IPS DF 4.7 (cell line): Measurements from ENCODE around the gene SACM1L.
"Not testable (repeated sequence)": the region's sequence is repeated elsewhere in the genome, so short reads cannot be mapped to it uniquely, and the experiment has no call there.

Source experiments
- DNase-seq: peaks from one replicate; pipeline ENCODE4 v3.0.0-alpha.2; 2013; ENCODE audit warnings: low spot score; ENCODE audit errors: extremely low read depth

The SACM1L gene

GRCh38 chr3:45741742-45742460 lies 52.7 kb downstream of the SACM1L start:
- no peak for DNase-seq

DNA sequence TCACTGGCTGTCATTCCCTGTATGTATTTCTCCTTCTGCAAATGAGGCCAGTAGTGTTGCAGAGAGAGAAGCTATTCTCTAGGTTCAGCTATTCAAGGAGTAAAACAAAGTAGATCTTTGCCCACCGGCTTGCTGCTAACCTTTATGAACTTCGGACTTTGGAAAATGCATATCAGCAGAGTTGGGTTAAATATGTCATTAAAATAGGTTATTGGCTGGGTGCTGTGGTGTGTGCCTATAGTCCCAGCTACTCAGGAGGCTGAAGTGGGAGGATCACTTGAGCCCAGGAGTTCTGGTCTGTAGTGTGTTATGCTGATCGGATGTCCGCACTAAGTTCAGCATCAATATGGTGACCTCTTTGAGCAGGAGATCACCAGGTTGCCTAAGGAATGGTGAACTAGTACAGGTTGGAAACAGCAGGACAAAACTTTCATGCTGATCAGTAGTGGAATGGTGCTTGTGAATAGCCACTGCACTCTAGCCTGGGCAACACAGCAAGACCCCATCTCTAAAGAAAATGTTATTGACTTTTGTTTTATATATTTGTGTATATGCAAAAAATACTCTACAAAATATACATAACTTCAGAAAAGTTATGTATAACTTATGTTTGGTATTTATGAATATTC lies 53.4 kb downstream of the SACM1L start:
- DNase-seq: no peak

DNA sequence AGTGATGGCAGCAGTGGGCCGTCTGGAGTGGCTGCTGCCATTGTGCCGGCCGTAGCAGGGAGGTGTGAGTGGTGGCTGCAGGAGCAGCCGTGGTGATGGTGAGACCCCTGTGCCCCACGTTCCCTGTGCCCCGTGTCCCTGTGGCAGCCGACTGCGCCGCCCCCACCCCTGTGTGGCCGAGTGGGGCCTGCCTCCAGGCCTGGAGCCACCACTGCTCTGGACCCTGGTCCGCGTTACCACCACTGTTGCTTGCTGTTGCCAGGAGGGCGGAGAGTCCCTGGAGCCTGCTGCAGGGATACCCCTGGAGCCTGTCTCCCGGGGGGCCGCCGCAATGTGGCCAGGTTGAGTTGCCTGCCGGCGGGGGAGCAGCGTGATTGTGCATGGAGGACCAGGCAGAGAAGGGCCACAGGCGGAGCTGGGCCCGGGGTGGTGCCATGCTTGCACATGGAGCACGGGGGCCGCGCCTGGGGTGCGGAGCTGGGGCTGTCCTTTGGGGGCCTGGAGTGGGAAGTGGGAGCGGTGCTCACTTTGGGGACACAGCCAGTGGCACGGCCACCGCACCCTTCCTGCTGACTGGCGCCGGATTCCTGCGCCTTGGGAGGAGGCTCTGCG lies 57.1 kb downstream of the SACM1L start:
- DNase-seq: no peak

GRCh38 chr3:45746777-45747622 lies 57.8 kb downstream of the SACM1L start:
- no peak for DNase-seq

DNA sequence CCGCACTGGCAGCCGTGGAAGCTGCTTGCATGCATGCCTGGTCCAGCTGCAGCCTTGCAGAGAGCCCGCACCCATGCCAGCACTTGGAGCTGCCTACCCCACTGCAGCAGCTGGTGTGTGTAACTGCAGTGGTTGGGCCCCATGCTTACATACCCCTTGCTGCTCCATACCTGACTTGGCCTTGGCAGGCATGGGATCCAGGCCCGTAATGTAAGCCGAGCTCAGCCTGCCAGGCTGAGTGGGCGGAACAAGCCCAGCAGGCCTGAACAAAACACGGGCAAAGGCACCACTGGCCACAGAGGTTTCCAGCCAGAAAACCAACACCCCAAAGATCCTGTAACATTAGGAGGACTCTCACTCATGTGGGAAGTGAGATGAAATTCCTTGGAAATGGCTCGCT lies 58.9 kb downstream of the SACM1L start:
- no peak for DNase-seq

DNA sequence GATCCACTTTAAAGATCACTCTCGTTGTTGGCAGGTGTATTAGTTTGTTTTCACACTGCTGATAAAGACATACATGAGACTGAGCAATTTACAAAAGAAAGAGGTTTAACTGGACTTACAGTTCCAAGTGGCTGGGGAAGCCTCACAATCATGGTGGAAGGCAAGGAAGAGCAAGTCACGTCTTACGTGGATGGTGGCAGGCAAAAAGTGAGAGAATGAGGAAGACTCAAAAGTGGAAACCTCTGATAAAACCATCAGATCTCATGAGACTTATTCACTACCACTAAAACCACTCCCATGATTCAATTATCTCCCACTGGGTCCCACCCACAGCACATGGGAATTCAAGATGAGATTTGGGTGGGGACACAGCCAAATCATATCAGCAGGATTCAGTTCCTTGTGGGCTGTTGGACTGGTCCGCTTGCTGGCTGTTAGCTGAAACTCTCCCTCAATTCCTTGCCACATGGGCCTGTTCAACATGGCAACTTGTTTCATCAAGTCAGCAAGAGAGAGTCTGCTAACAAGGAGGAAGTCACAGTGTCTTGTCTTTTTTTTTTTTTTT lies 59.9 kb downstream of the SACM1L start:
- DNase-seq: not testable (repeated sequence)

- DNase-seq: no peak
Measured at GRCh38 chr3:45749880-45750279, 60.7 kb downstream of the SACM1L start.

GRCh38 chr3:45751537-45752242 lies 62.5 kb downstream of the SACM1L start:
- DNase-seq: no peak

DNA sequence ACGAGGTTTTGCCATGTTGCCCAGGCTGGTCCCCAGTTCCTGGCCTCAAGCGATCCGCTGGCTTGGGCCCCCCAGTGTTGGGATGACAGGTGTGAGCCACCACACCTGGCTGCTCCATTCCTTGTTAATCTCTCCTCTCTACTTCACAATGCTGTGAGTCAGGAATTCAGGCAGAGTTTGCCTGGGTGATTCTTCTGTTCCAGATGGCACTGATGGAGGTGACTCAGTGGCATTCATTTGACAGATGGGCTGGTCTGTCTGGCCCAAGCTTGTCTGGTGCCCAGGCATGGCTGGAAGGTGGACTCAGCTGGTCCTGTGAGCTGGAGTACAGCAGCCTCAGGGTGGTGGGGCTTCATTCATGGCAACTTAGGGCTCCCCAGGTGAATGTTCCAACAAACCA lies 63.9 kb downstream of the SACM1L start:
- no peak for DNase-seq

DNA sequence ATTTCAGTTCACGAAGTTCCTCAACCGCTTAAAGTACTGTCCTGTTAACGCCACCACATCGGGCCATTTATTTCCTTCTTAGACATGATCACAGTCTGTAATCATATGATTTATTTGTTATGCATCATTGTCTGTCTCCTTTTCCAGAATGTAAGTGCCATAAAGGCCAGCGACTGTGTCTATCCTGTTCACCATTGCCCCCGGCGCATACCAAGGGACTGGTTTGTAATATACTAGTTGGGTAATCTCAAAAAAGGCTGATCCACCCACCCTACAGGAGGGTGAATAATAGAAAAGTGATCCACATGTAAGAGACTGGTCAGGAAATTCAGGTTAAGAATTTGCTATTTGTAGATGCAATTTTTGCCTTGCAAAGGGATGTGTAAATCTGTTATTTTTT lies 65.3 kb downstream of the SACM1L start:
- DNase-seq: no peak

GRCh38 chr3:45756055-45756454 lies 66.9 kb downstream of the SACM1L start:
- no peak for DNase-seq

DNA sequence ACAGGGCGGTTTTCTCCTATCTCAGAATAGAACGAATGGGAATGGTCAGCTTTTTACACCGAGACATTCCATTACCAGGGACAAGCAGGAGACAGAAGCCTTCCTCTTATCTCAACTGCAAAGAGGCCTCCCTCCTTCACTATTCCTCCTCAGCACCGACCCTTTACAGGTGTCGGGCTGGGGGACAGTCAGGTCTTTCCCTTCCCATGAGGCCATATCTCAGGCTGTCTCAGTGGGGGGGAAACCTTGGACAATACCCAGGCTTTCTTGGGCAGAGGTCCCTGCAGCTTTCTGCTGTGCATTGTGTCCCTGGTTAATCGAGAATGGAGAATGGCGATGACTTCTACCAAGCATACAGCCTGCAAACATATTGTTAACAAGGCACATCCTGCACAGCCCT lies 67.9 kb downstream of the SACM1L start:
- DNase-seq: not testable (repeated sequence)

DNA sequence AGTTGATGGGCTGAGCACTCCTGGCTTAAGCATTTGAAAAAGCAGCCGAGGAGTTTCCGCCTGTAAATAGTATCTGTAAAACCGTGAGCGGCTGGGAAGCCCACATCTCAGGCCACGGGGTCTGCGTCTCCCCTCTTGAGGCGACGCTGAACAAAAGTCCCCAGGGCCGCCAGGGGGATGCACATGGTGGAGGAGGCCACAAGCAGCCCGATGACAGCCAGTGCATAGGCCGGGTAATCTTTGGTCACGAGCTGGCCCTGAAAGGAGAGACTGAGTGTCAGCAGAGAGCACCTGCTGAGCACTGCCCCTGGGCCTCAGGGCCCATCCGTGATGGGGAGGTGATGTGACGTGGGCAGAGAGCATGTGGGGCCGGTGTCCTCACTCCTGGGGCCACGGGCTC lies 69.7 kb downstream of the SACM1L start:
- DNase-seq: no peak

- DNase-seq: no peak
Measured at GRCh38 chr3:45759851-45760250, 70.7 kb downstream of the SACM1L start.

DNA sequence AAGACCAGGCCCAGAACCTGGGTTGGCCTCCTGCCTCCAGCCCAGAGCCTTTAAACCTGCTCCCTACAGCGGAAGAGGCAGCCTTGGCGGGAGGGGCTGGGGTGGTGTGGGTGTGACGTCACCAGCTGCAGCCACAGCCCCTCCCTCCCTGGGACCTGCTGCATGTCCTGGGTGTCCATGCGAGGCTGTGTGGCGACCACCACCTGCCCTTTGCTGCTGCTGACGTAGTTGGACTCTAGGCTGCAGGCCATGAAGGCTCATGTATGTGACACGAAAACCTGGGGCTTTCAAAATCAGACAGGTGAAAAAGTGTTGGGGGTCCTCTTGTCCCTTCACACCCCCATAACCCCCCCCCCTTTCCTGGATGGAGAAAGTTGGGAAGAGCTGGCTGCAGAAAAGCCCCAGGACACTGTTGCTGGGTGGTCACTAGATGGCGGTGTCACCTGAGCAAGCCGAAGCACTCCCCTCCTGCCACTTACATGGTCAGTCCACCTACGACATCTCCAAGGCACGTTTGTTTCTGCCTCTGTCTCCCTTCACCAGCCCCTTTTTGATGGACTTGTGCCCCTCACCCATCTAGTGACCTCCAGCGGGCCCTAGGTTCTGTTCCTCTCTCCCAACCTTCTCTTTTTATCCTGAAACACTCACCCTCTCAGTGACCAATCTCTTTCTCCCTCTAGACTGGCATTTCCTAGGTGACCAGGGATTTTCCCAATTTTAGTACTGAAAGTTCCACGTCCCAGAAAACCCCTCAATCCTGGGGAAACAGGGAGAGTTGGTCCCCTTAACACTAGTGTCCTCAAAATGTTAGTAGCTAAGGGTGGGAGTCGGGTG lies 71.9 kb downstream of the SACM1L start:
- DNase-seq: peak; percentile 66

DNA sequence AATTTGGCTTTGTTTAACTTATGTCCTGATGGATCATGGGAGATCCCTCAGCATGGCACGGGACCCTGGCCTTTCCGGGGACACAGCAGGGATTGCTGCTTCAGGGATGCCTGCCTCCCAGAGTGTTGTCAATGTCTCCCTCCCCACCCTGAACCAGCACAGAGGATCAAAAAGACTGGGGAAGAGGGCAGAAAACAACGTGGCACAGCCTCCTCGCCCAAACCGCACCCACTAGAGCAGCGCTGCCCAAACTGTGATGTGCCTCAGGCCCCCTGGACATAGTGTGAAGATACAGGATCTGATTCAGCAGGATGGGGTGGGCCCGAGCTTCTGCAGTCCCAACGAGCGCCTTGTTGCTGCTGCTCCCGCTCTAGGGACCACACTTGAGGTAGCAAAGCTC lies 72.6 kb downstream of the SACM1L start:
- DNase-seq: no peak

DNA sequence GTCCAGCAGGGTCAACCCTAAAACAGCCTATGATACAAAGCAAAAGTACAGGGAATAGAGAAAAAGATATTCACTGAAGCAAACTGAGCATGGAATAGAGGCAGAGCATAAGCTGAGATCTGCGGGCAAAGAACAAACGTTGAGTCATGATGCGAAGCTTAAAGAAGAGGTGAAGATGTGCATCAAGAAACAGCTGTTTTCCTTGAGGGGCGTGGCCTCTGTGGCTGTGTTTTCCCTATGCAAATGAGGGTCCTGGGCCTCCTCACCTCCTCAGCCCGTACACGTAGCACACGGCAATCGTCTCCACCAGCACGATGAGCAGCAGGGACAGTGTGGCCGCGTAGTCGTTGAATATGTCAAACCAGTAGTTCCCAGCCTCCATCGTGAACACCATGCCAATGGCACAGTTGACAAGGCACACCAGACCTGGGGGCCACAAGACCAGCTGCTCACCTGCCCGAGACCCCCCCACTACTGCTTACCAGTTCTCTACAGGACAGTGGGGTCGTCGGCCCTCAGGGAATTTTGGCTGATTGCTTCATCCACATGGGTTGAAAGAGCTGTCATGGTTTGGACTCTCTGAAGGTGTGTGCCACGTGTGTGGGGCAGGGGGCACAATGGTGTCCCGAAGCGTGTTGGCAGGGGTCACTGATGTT lies 73.6 kb downstream of the SACM1L start:
- DNase-seq: no peak

DNA sequence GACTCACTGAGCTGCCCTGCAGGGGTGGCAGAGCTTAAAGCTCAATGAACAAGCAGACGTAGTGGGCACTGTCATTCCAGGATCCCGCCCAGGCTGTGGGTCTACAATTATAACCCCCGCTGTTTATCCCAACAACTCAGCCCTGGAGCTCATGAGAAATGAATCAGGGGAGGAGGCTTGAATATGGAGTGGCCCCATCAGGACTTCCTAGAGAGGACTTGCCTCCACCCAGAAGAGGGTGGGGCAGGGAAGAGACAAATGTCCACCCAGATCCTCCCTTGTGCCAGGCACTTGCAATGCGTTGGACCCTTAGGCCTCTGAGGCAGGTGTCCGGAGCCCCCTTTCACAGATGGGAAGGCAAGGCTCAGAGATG lies 74.1 kb downstream of the SACM1L start:
- DNase-seq: no peak

DNA sequence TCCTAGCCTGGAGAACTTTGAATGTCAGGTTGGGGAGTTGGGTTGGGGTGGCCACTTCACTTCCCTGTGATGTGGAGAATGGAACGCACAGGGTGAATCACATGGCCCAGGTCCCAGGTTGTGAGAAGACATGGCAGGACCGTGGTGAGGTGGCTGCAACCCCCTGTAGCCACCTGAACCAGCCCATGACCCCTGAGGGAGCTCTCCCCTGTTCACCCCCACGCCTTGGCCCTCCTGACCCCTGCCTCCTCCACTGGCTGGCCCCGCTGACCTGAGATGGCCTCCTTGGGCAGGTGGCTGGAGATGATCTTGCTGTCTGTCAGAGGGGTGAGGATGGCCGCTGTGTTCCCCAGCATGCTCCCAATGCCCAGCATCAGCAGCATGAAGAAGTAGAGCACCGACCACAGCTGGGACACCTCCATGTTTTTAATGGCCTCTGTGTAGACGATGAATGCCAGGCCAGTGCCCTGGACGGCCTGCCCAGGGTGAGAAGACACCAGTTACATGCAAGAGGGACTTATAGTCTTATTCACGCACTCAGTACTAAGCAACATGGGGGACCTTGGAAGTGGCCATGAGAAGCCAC lies 76.2 kb downstream of the SACM1L start:
- no peak for DNase-seq
